Activated T-cell treated with anti-CD3 and anti-CD28 coated beads for 24 hours (primary cell): Measurements from ENCODE around the gene DCTN4.
"Not testable (repeated sequence)": the region's sequence is repeated elsewhere in the genome, so short reads cannot be mapped to it uniquely, and the experiment has no call there.

ENCODE experiments used
- DNase-seq: peaks from one replicate; pipeline ENCODE4 v3.0.0-alpha.2; 2020; ENCODE audit warnings: low read depth

DCTN4 gene

GRCh38 chr5:150758531-150759333, at the start of gene DCTN4:
Gene DCTN4 (minus strand): TSS chr5:150759017. CDS start chr5:150758993, 24 bp downstream.
- DNase-seq, result peak; percentile 91

DNA sequence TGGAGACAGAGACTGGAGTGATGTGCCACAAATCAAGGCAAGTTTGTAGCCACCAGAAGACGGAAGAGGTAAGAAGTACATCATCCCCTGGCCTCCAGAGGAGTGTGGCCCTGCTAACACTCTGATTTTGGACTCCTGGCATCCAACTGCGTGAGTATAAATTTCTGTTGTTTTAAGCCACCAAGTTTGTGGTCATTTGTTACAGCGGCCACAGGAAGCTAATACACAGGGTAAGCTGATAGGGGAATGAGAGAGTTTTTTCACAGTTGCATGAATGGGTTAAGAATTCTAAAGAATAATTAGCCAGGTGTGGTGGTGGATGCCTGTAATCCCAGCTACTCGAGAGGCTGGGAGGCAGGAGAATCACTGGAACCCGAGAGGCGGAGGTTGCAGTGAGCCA, 45.6 kb upstream of the DCTN4 start:
- no peak for DNase-seq

DNA sequence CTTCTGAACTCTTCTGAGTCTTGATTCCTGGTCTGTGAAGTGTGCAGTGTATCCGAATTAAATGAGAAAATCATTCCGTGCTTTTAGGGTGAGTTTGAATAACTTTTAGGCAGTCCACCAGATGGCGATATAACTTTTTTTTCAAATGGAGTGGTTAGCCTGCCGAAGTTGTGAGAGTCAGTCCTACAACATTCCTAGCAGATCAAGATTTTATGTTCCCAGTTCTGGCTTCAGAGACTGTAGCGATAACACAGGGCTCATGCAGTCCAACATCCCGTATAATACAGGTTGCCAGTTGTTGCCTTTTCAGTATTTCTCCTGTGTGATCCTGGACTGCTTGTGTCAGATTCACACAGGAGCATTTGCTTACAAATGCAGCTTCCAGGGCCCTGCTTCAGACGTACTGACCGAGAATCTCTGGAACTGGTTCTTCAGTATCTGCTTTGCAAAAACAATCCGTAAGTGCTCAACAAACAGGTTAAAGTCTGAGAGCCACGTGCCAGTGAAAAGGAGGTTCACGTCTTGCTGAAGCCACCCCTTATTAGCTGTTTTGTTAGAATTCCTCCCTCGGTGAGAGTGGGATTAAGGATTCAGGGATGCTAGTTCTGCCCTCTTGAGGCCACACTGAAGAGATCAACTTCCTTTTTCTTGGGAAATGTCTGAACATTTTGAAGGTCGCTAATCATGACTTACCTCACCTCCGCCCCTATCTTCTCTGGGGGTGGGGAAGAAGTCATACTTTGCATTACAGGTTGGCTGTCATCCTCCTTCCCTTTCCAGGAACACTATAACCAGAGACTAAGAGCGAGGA, 42.5 kb upstream of the DCTN4 start:
- no peak for DNase-seq

GRCh38 chr5:150797384-150797783, 38.6 kb upstream of the DCTN4 start:
- no peak for DNase-seq

DNA sequence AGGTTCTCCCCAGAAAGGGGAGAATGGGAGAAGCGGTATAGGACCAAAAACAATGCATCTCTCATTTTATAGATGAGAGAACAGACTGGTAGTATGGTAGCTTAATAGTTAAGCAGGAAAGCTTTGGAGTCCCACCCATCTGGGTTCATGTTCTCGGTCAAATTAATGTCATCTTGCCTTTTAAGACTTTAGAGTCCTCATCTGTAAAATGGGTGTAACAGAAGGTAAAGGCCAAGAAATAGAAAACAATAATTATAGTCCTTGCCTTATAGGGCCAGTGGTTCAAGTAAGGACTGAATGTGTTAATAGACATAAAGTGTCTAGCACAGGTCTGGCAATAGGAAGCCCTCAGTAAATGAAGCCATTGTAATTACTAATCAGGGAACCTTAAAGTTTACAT, 36.1 kb upstream of the DCTN4 start:
- DNase-seq, result no peak

GRCh38 chr5:150793423-150793888, 34.6 kb upstream of the DCTN4 start:
- DNase-seq, result not testable (repeated sequence)

DNA sequence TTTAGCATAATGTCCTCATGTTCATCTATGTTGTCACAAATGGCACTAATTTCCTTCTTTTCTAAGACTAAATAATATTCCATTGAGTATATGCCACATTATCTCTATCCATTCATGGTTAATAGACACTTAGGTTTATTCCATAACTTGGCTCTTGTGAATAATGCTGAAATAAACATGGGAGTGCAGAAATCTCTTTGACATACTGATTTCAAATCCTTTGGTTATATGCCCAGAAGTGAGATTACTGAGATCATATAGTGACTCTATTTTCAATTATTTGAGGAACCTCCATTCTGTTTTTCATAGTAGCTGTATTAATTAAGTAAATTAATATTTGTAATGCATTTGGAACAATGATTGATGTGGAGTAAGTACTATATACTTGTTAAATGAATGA, 32.7 kb upstream of the DCTN4 start:
- no peak for DNase-seq

DNA sequence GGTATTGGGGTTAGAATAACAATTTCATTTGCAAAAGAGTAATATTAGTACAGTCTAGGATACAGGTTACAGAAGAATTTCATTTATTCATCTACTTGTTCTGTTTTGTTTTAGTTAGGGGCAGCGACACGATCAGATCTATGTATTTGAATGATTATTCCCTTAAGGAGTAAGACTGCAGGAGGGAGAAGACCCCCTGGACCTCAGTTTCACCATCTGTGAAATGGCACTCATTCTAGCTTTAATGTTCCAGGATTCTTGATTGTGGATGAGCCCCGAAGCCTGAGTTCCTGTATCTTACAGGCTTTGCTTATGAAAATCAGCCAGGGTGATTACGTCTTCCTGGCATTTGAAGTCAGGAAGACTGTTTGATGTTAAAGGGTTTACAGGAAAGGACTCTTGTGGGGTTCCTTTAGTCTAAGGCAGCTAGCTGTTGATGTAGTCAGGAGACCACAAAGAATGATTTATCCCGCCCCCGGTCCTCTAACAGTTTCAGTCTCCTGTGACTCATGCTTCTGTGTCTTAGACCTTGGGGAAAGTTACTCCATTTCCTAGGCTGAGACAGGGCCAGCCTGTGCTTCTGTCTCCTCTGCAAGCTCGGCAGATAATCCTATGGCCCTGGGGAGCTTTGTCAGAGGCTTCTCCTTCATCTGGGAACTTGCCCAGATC, 31.3 kb upstream of the DCTN4 start:
- DNase-seq, result peak; percentile 71

- DNase-seq, result no peak
Observed at GRCh38 chr5:150789450-150789849, 30.6 kb upstream of the DCTN4 start.

- no peak for DNase-seq
Observed at GRCh38 chr5:150788977-150789376, 30.2 kb upstream of the DCTN4 start.

DNA sequence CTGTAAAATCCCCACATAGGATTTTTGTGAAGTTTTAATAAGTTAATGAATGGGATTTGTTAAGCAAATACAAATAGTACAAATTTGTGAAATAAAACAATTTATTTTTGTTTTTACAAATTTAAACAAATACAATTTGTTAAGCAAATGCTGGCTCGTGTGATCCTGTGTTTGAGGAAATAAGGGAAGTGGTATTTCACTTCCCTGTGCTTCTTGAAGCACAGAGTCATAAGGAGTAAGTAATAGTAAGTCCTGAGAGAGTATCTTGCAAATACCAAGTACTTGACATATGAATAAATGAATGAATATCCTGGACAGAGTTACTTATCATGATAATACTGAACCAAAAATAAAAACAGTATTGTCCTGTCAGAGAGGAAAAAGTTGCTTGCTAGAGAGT, 28.8 kb upstream of the DCTN4 start:
- no peak for DNase-seq

DNA sequence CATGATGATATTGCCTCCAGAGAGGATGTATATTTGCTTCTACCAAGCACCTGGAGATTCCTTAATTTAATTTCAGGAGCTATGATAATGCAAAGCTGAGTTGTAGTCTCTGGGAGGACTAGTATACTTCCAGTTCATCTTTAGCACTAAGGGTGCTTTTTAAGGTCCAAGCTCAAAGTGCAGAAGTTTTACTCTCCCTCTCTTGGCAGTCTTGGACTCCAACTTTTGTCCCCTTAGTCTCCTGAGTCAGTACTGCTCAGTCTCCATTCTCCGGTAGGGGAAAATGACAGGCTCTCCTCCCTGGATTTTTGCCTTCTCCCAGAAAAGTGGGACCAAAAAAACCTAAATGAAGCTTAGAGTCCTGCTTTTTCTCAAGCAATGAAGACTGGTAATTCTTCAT, 28.1 kb upstream of the DCTN4 start:
- DNase-seq, result no peak

GRCh38 chr5:150785950-150786349, 27.1 kb upstream of the DCTN4 start:
- no peak for DNase-seq

- DNase-seq, result peak; percentile 60
Observed at GRCh38 chr5:150783422-150783928, 24.7 kb upstream of the DCTN4 start.

DNA sequence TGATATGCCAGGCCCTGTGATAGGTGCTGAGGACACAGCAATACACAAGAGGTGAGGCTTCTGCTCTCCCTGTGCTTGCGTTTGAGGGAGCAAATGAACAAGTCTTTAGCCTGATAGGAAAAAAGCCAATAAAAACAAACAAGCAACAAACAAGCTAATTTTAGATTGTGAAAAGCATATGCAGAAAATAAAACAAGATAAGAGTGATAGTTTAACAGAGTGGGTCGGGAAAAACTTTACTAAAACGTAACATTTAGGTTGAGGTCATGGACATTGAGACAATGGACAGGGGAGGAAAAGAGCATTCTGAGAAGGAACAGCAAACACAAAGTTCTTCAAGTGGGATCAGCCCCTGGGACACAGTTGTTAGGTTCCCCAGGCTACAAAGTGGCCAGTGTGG, 24.0 kb upstream of the DCTN4 start:
- DNase-seq, result no peak

DNA sequence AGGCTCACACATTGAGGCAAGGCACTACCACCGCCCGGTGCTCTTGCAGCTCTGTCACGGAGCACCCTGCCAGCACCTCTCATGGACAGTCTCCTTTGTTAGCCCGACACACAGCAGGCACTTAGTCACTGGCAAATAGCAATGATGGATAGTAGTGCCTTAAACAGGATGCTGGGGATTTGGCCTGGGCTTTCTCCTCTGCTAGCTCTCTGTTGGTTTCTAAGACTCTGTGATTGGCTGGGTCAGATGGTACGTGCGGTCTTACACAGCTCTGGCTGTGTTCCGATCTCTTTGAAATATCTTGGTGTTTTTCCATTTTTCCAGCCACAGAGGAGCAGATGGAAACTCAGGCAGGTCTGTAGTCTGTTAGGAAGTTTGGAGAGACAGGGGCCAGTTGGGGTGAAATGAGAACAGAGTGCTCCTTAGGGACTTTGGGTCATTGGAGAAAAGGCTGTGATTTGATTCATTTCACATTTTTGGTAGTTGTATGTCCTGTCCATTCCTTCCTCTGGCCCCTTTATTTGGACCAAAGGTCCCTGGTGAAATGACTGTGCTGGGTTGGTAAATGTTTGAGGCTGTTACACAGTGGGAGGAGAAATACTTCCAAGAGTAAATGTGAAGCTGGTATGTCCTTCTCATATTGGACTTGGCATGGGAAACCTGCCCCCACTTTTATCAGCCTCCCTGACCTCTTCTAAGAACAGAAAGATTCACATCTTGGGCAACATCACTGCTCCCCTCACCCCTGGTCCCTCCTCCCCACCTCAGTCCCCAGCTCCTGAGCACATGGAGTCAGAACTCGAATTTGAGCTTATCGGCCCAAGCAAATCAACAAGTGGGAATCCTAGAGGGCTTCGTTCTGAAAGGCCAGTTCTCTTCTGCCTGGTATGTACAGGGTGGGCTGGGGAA, 23.1 kb upstream of the DCTN4 start:
- DNase-seq, result no peak

- no peak for DNase-seq
Observed at GRCh38 chr5:150780816-150781221, 22.0 kb upstream of the DCTN4 start.

DNA sequence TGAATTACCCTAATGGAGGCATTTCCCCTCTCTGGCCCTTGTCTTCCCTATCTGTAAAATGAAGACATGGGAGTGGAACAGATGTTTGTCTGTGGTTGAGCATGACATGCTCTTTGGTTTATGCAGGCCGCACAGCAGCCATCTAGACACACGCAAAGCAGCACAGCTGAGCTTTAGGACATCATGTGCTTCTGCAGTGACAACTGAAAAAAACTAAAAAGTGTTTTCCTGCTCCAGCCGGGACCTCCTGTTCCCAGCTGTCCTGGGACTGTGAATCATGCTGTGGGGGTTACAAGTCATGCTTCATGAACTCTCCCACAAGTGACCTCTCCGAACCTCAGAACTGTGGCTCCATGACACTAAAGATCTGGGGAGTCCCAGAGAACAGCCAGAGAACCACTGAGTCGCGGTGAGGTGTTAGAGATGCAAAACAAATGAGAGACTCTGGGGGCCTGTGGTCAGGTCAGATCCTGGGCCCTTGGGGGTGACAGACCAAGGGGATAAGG, 21.4 kb upstream of the DCTN4 start:
- DNase-seq, result no peak

DNA sequence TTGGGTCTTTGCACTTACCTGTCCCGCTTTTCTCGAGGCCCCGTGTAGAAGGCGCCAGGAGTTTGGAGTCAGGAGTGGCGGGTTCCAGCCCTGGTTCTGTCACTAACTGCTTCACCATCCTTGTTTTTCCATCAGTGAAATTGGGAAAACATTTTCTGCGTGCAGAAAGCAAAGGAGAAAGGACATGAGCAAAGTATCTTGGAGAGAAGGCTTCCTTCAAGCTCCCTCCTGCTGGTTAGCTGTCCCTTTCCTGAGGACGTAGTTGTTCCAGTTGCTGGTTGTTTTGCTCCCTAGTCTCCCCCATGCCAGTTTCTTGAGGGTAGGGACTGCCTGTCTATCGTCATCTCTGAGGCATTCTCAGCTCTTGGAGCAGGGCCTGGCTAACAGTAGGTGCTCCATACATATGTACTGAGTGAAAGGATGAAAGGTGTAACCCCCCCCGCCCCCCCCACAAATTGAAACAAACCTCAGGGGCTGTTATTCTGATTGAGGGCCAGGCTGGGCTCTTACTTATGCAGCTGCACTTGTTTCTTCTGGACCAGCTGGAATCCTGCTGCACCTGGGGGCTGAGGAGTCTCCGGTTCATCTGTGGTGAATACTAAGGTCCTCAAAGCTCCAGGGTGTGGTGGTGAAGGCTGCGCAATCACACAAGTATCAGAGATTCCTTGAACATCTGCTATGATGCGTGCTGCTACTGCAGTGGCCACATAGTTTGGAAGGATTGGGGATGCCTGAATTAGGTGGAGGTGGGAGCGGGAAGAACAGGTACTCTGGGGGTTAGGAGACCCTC, 20.8 kb upstream of the DCTN4 start:
- DNase-seq, result no peak
